GM19238 (cell line): ENCODE measurements around the gene MINDY4.

Experiments
- DNase-seq: peaks from one replicate; pipeline ENCODE4 v3.0.0; 2011; ENCODE audit warnings: low spot score; ENCODE audit not compliant: insufficient read length

The MINDY4 gene

DNA sequence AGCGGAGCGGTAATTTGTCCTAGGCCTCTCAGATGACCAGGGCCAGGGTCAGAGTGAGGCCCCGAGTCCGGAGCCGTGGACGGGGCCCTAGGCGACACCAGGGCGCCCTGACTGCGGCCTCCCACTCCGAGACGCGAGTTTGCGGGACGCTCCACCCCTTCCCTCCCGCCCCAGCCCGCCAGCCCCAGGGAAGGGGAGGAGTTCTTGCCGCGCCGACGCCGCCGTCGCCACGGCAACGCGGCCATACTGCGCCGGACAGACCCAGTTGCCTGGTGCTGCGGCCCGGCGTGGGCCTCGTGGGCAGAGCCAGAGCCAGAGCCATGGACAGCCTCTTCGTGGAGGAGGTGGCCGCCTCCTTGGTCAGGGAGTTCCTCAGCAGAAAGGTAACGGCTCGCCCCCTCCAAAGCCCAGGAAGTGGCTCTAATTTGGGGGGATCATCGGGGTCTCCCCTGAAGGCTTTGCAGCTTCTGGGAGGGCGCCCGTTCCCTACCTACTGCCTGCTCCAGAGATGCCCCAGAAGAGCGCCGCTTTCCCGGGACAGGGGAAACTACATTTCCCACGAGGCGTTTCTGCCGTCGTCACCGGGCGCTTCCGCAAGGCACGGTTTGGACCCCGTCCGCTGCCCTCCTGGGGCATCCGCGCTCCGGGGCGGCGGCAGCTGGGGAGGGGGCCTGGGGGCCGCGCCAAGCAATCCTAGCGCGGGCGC, at the start of gene MINDY4:
Gene MINDY4, plus strand, starts transcription at position 244 of the 706 bp plus-strand sequence. Its CDS starts 77 bp downstream, at position 321.
- peak; percentile 82 for DNase-seq

DNA sequence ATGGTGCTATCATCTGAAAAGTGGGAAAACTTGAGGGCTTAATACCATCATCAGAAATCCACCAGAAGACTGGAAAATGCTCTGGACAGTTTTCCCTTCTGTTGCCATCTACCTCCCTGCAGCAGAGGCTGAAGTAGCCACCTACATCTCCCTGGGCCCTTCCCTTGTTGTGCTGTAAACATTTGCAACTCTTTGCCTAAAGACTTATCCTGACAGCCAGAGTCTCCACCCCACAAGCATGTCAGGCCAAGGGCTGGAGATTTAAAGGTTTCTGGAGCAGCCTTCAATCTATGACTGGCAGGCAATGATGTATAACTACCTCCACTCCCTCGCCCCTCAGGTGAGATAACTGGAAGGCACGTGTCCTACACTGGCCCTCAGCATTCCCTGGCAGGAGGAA, 49.0 kb upstream of the MINDY4 start:
- DNase-seq = no peak

DNA sequence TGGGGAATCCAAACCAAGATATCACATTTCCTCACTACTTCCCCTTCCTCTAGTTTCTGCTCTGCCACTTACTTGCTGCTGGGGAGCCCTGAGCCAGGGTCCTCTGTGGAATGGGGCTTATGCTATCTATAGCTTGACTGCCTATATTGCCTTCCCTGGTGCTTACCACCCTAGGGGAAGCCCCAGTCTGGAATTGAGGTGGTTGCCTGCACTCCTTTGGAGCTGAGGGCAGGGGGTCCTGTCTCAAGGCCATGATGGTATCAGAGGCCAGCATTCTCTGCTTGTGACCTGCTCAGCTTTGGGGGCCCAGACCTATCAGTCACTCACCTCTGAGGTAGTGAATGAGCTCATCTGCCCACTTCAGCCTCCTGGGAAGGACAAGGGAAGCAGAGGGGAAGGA, 48.5 kb upstream of the MINDY4 start:
- DNase-seq = no peak

DNA sequence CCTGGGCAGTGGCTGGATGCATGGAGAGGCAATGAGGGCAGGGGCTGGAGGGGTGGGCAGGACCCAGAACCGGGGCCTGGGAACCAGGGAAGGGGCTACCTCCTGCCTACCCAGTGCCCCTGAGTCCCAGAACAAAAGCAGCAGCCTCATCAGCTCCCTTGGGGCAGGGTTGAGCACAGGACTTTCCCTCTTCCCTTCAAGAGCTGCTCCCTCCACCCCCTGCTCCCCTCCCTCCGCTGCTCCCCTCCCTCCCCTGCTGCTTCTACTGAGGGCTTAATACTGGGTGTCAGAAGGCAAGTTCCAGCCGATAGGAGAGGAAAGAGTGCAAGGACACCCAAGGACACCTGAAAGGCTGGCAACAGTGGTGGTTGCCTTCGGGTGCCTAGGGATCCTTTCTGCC, 47.4 kb upstream of the MINDY4 start:
- DNase-seq = no peak

DNA sequence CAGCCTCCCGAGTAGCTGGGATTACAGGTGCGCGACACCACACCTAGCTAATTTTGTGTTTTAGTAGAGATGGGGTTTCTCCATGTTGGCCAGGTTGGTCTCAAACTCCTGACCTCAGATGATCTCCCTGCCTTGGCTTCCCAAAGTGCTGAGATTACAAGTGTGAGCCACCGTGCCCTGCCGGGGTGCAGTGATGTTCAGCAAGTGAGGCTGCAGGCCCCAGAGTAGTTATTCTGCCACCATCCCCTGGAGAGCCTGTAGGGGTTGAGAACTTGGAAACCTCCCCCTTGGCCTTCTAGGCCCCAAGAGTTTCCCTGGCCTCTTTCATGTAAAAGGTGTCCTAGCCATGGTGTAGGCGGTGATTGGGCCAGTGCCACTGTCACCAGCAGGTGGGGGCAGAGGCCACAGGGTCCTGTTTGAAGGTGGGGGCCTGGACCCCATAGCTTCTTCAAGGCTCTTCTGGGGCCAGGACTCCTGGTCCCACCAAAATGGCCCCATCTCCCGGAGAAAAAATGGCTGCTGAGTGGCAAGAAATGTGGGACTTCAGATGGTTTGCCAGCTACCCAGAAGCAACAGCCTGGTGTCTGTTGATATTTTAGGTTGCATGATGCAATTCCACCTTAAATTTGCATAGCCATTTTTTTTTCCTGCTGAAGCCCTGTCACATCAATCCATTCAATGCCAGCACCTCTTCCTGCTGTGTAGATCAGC, 44.8 kb upstream of the MINDY4 start:
- DNase-seq = no peak

DNA sequence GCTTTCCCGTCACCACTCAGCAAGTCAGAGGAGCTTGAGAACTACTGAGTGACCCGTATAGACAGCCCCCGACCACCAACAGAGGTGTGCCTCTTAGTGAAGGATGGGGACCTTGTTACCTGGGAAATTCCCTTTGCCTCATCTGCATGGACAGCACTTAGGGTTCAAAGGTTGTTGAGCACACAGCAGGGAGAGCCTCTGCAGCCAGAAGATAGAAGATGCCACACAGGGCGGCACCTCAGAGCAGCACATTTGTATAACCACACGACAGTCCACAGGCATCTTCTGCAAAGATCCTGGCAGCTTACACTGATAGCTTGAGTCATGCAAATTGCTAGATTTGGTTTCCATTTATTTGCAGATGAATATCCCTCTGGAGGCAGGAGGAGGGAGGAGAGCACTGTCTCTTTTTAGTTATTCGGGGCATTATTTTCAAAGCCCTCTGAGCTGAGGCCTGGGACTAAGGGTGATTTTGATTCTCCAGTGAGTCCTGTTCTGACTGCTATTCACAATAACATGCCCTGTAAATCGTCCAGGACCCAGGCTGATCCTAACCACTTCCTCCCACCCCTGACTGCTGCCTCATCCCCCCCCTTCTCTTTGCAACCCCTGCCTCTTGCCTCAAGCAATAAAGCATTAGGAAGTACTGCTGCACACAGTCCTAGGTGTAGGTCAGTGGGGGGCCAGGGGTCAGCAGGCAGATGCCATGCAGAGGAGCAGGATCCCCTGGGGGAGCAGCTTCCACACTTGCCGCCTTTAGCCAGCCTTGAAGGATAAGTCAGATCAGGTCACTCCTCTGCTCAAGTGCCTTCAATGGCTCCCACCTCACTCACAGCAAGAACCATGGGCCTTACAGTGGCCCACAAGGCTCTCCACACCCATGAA, 43.9 kb upstream of the MINDY4 start:
- DNase-seq = peak; percentile 40

DNA sequence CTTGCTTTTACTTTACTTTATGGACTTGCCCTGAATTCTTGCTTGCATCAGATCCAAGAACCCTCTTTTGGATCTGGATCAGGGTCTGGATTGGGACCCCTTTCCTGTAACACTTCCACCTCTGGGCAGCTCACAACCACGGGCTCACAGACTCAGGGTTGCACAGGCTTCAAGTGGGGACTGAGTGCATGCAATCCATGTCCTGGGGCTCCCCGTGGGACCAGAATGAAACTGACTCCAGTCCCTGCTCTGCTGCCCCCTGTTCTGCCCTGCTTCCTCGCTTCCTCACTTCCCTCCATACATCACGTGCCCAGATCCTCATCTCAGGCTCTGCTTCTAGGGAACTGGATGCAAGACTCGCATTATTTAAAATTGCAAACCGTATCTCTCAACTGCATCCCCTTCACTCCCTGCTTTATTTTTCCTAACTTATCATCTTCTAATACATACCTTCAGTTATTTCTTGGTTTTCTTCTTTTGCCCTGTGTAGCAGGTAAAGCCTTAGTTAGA, 42.6 kb upstream of the MINDY4 start:
- no peak for DNase-seq

DNA sequence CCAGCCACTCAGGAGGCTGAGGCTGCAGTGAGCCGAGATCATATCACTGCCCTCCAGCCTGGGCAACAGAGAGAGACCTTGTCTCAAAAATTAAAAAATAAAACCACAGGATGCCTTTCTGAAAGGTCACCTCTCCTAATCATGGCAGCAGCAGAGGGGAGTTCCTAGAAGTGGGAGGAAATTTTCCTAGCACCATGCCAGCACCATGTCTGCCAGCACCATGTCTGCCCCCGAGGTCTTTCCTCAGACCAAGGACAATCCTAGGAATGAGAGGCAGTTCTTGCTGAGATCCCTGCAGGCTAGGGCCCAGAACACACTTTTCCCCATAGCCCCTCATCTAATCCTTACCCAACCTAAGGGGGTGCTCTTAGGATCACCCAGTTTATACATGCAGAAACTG, 41.6 kb upstream of the MINDY4 start:
- no peak for DNase-seq

DNA sequence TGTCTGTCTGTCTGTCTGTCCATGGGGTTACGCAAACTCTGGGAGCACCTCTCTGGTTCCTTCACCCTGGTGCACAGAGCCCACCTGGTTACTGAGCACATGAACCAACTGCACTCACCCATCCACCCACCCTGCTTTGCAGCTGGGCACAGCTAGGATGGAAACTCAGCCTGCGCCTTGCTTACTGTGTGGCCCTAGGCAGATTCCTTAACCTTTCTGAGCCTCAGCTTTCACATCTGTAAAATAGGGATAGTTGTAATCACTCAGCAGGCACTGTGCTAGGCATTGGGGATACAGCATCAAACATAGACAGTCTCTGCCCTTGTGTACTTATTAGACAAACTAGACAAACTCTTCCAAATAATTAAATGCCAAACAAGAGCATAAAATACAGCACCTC, 41.1 kb upstream of the MINDY4 start:
- DNase-seq = no peak

DNA sequence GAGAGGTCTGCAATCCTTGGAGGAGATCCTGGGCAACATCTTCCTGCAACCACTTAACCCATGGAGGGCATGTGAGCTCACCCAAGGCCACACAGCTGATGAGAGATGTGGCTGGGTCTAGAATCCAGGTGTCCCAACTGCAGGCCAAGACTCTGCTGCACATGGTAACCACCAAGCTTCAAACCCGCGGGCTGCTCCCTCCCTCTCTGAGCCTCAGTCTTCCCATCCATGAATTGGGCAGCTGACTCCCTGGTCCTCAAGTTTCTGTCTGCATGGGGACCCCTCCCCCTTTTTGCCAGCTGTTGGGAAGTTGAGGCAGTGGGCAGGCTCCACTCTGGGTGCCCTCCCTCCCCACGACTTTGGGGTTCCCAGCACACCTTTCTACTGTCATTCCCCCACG, 40.2 kb upstream of the MINDY4 start:
- no peak for DNase-seq

DNA sequence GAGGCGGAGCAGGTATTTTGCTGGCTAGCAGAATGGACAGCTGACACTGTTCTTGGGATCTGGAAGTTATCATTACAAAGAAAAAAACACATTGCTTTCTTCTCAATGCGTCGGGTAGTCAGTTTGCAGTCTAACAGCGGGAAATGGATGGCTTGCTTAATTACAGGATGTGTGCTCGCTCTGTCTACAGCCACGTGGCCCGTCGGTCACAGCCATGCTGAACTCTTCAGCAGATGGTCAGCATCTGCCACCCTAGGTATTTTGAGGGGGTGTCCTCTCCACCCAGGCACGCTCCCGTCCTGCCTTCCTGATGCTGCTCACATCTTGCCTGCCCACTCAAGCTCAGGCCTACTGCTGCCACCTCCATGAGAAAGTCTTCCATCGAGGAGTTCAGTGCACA, 39.6 kb upstream of the MINDY4 start:
- DNase-seq = no peak

DNA sequence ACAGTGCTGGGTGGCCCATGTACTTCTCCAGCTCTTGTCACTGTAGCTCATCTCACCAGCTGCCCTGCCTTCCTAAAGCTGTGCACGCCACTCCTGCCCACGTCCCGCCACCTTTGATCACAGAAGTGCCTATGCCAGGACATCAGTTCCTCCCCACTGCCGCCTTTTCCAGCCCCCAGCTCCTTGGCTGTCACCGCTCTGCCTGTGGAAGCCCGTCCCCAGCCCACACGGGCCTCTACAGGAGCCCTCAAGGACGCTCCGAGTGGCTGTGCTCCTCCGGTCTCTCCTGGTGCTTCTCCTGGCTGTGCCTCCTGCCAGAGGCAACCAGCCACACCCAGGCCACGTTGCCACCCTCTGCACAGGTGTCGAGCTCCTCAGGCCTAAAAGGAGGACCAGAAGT, 38.6 kb upstream of the MINDY4 start:
- no peak for DNase-seq

DNA sequence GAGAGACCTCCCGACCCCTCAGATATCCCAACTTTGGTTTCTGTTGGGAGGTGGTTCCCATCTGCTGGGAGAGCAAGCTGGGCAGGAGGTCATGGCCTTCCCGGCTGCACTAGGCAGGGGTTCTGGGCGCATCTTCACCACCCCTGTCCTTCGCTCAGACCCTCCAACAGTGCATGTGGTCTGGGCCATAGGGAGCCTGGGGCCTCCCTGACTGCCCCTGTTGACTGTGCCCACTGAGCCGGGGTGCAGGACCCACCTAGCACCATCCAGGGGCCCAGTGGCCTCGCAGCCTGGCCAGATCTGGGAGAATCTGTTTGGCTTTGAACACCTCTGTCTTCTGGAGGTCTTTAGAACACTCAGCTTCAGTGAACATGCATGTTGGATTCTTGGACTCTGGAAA, 38.0 kb upstream of the MINDY4 start:
- no peak for DNase-seq

DNA sequence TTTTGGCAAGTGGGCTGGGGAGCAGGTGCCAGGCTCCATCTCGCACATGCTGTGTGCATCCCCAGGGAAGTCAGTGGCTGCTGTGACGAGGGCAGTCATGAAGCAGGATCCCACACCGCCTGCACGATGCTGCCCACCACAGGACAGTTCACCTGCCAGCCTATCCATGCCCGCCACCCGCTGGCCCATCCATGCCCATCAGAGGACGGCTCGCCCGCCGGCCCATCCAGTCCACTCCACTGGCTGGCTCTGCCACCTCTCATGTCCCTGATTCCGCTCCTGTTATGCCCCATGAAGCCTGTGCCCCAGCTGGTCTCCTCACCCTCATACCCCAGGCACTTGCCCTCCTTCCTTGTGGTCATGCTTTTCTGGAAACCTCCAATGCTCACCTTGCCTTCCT, 37.5 kb upstream of the MINDY4 start:
- no peak for DNase-seq

DNA sequence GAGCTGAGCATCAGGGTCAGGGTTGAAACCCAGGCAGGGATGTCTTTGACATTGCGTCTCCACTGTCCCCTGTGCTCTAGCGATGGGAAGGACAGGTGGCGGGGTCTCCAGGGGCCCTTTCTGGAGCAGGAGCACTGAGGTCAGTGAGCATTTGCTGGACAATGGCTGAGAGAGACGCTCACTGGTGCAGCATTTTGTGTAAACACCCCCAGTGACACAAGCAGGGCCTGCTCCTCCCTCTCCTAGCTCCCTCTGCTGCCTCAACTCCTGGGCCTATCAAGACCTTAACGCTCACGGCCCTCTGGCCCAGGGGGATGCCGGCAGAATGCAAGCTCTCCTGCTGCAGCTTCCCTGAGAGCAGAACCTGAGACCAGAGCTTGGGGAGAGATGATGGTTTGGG, 36.7 kb upstream of the MINDY4 start:
- DNase-seq = no peak

DNA sequence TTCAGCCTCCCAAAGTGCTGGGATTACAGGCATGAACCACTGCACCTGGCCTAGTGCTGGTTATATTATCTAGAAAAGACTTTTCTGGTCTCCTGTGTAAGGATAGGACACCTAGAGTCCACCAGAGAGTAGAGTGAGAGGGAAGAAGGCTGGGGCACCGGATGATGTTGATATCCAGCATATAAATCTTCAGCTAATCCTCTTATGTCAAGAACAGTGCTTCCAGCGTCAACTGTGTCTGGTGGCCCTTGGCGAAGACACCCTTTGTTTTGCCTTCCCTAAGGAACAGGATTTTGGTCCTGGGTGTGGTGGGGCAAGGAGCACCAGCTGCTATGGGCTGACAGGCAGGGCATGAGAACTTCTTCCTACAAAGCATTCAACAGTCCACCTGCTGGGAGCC, 35.6 kb upstream of the MINDY4 start:
- no peak for DNase-seq

DNA sequence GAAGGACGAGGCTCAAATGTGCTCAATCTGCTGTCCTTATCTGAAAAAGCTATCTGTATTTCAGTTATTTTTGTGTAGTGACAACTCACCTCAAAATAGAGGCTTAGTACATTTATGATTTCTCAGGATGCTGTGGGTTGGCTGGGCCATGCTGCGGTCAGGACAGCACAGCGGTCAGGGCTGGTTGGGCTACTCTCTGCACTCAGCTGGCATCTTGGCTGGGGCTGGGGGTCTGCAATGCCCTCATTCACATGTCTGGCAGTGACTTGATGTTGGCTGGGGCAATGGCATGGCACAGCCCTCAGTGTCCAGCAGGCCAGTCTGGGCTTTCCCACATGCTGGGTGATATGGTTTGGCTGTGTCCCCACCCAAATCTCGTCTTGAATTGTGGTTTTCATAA, 34.9 kb upstream of the MINDY4 start:
- no peak for DNase-seq

DNA sequence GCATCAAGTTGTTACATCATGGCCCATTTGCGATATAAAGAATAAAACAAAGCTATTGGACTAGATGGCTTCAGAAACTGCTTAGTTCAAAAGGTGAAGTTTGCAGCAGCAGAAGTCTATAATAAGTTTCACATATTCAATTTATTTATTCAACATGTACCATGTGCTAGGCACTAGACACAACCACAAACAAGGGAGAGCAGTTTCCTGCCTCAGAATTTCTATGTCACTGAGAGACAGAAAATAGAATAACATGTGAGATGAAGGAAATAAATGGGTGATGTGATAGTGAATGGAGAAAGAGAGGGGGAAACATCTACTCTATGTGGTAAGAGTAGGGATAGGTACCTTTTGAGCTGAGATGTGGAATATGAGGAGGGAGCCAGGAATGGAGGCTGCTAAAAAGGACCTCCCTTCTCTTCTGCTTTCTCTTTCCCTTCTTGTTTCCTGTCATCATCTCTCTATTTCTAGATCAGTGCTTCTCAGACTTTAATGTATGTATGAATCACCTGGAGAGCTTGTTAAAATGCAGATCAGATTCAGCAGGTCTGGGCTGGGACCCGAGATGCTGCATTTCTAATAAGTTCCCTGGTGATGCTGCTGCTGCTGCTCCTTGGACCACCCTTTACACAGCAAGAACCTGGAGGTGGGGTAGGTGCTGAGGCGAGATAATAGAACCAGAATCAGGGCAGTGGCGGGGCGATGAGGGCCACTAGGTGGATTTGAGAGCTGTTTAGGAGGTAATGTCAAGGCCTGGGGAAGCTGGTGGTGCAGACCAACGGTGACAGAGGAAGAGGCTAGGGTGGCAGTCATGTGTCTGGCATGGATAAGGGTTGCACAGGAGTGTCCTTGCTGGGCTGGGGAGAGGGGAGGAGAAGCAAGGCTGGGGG, 32.9 kb upstream of the MINDY4 start:
- DNase-seq = no peak

DNA sequence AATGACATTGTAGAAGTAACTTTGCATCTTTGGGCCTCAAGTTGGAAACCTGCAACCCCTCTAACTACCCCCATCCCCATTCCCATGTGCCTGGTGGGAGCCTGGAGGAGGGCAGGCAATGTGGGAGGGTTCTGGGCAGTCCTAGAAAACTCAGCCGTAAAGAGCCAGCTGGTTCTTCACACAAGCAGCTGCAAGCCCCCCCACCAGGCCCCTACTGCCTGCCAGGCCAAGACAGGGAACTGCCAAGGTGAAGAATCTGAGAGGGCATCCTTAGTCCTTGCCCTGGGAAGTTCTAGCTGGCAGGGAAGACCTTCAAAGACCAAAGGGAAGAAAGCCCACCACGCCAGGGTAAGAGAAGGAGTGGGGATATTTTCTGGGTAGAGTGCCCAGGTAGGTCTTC, 31.5 kb upstream of the MINDY4 start:
- no peak for DNase-seq

DNA sequence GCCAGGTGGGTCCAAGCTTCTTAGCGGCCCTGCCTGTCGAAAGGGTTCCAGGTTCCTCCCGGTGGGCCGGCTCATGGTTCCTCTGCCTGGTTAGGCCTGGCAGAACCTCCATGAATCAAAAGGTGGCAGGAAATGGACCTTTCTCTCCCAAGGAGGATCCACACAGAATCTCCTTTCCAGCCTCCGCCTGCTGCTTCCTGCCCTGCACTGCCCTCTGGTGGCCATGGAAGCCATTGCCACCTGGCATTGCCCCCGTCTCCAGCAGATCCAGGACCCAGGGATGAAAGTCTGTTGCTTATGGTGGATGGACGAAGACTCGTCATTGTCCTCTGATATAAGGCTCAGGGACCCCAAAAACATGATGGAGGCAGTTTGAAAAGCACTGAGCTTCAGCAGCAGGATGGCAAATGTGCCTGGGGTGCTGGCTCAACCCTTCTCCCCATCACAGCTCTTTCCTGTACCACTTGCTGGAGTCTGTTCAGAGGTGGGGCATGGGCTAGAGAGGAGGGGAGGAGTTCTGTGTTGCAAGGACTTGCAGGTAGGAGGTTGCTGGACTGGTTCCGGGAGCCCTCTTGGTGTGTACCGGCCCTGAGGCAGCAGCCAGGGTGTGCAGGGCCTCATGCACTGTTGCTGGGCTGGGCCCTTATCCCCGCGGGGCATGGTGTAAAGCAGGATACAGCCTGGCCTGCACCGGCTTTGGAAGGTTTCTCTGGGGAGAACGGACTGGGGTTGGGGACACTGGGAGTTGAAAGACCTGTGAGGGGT, 30.6 kb upstream of the MINDY4 start:
- peak; percentile 86 for DNase-seq
